WTC11 (cell line): ENCODE data around the gene TTC28. TPM values are rescaled to one million over a fixed set of nuclear protein-coding genes. Genes with fewer than 3 reads are reported as not detected.

Experiments
- ATAC-seq: fragments of 200-7000 bp; cut with Tn5 transposase; 2 replicates; pipeline ENCODE4 v1.10.0; 2021; ENCODE audit warnings: mild to moderate bottlenecking, moderate library complexity
- CTCF ChIA-PET: fragments of 300-600 bp; sonication (Branson Sonifier 250); formaldehyde crosslinking; loops from one replicate; lab custom pipeline; 2021; ENCODE audit warnings: antibody characterized with exemption; lab: Charles Lee
- POLR2A ChIA-PET: fragments of 350-600 bp; sonication (Branson Sonifier 250); formaldehyde crosslinking; loops from one replicate; lab custom pipeline; 2021; ENCODE audit warnings: antibody characterized with exemption; lab: Charles Lee
- DNase-seq: peaks from one replicate; pipeline ENCODE4 v3.0.0; 2021; ENCODE audit warnings: low spot score
- H3K27ac Mint-ChIP-seq: 2 replicates; pipeline ENCODE4 v1.8.0; 2021; ENCODE audit warnings: mixed read lengths
- H3K27me3 Mint-ChIP-seq: 2 replicates; pipeline ENCODE4 v1.8.0; 2021; ENCODE audit warnings: low read depth, mild to moderate bottlenecking, moderate library complexity, mixed read lengths
- H3K36me3 Mint-ChIP-seq: 2 replicates; pipeline ENCODE4 v1.8.0; 2021; ENCODE audit warnings: mixed read lengths
- H3K4me1 Mint-ChIP-seq: 2 replicates; pipeline ENCODE4 v1.8.0; 2022; ENCODE audit warnings: mixed read lengths
- H3K4me3 Mint-ChIP-seq: 2 replicates; pipeline ENCODE4 v1.8.0; 2021; ENCODE audit warnings: mild to moderate bottlenecking, moderate library complexity, mixed read lengths
- H3K9me3 Mint-ChIP-seq: 2 replicates; pipeline ENCODE4 v1.8.0; 2021; ENCODE audit warnings: mixed read lengths
- AR ChIP-seq: fragments of 250-450 bp; sonication (Bioruptor Pico); IDR thresholded peaks from 2 replicates; pipeline ENCODE4 v1.9.0; 2021; ENCODE audit warnings: mild to moderate bottlenecking
- ATF1 ChIP-seq: sonication (generic); formaldehyde crosslinking; IDR thresholded peaks from 2 replicates; pipeline ENCODE4 v1.8.1; 2023; ENCODE audit warnings: mild to moderate bottlenecking, moderate library complexity, missing genetic modification reagents
- CDX4 ChIP-seq: fragments of 250-450 bp; sonication (Bioruptor Pico); IDR thresholded peaks from 2 replicates; pipeline ENCODE4 v1.9.0; 2021; ENCODE audit warnings: moderate library complexity, mild to moderate bottlenecking, inconsistent platforms, borderline replicate concordance
- CTCF ChIP-seq: fragments of 200-600 bp; IDR thresholded peaks from 2 replicates; pipeline ENCODE4 v1.8.0; 2022; ENCODE audit warnings: antibody characterized with exemption
- E2F5 ChIP-seq: sonication (generic); formaldehyde crosslinking; IDR thresholded peaks from 2 replicates; pipeline ENCODE4 v1.8.1; 2022; ENCODE audit warnings: mild to moderate bottlenecking, moderate library complexity, missing genetic modification reagents
- EMX1 ChIP-seq: fragments of 250-450 bp; sonication (Bioruptor Pico); IDR thresholded peaks from 2 replicates; pipeline ENCODE4 v1.8.0; 2021; ENCODE audit warnings: mild to moderate bottlenecking
- ESRRA ChIP-seq: sonication (generic); formaldehyde crosslinking; IDR thresholded peaks from 2 replicates; pipeline ENCODE4 v1.8.1; 2022; ENCODE audit warnings: mild to moderate bottlenecking, missing genetic modification reagents, borderline replicate concordance
- FOXP1 ChIP-seq: sonication (generic); formaldehyde crosslinking; IDR thresholded peaks from 2 replicates; pipeline ENCODE4 v1.8.0; 2022; ENCODE audit warnings: missing genetic modification reagents, mild to moderate bottlenecking, moderate library complexity, borderline replicate concordance
- JUN ChIP-seq: sonication (generic); formaldehyde crosslinking; IDR thresholded peaks from 2 replicates; pipeline ENCODE4 v1.8.0; 2023; ENCODE audit warnings: mild to moderate bottlenecking, missing genetic modification reagents
- KAT7 ChIP-seq: sonication (generic); formaldehyde crosslinking; IDR thresholded peaks from 2 replicates; pipeline ENCODE4 v1.8.1; 2023; ENCODE audit warnings: missing genetic modification reagents, mild to moderate bottlenecking, borderline replicate concordance
- MLX ChIP-seq: sonication (generic); formaldehyde crosslinking; IDR thresholded peaks from 2 replicates; pipeline ENCODE4 v1.8.1; 2023; ENCODE audit warnings: mild to moderate bottlenecking, missing genetic modification reagents, moderate library complexity
- MYBL2 ChIP-seq: sonication (generic); formaldehyde crosslinking; IDR thresholded peaks from 2 replicates; pipeline ENCODE4 v1.8.1; 2023; ENCODE audit warnings: mild to moderate bottlenecking, moderate library complexity, missing genetic modification reagents
- NR1H2 ChIP-seq: sonication (generic); formaldehyde crosslinking; IDR thresholded peaks from 2 replicates; pipeline ENCODE4 v1.9.0; 2021; ENCODE audit warnings: mild to moderate bottlenecking, moderate library complexity, missing genetic modification reagents
- NR3C1 ChIP-seq: sonication (generic); formaldehyde crosslinking; conservative IDR thresholded peaks from 2 replicates; pipeline ENCODE4 v1.8.1; 2023; ENCODE audit warnings: low read depth, mild to moderate bottlenecking, missing genetic modification reagents
- RORB ChIP-seq: fragments of 250-450 bp; sonication (Bioruptor Pico); IDR thresholded peaks from 2 replicates; pipeline ENCODE4 v1.9.0; 2021; ENCODE audit warnings: mild to moderate bottlenecking
- SMAD3 ChIP-seq: sonication (generic); formaldehyde crosslinking; IDR thresholded peaks from 2 replicates; pipeline ENCODE4 v1.8.0; 2022; ENCODE audit warnings: missing genetic modification reagents, mild to moderate bottlenecking, borderline replicate concordance
- SP1 ChIP-seq: sonication (generic); formaldehyde crosslinking; conservative IDR thresholded peaks from 2 replicates; pipeline ENCODE4 v1.8.1; 2022; ENCODE audit warnings: missing genetic modification reagents
- TCF7 ChIP-seq: sonication (generic); formaldehyde crosslinking; IDR thresholded peaks from 2 replicates; pipeline ENCODE4 v1.8.0; 2022; ENCODE audit warnings: mild to moderate bottlenecking, low read depth, missing genetic modification reagents, moderate library complexity
- USF1 ChIP-seq: sonication (generic); formaldehyde crosslinking; IDR thresholded peaks from 2 replicates; pipeline ENCODE4 v1.8.0; 2022; ENCODE audit warnings: mild to moderate bottlenecking, missing genetic modification reagents
- ZNF232 ChIP-seq: sonication (generic); formaldehyde crosslinking; IDR thresholded peaks from 2 replicates; pipeline ENCODE4 v1.8.0; 2022; ENCODE audit warnings: mild to moderate bottlenecking, missing genetic modification reagents
- ZNF416 ChIP-seq: fragments of 250-450 bp; sonication (Bioruptor Pico); IDR thresholded peaks from 2 replicates; pipeline ENCODE4 v1.9.0; 2021; ENCODE audit warnings: mild to moderate bottlenecking, inconsistent platforms
- total RNA-seq: library from RNA; stranded (reverse); gene quantifications from 3 replicates; pipeline ENCODE4 v1.2.3, GENCODE V29; 2021

TTC28 gene
- total RNA-seq, 1 experiment from 2014 or later = 13.0 TPM

GRCh38 chr22:28068826-28069225, 610.8 kb downstream of the TTC28 start (continued):
- TF ChIP-seq CDX4 = no peak
- no peak for TF ChIP-seq ZNF232
- TF ChIP-seq AR (CRISPR knock-in tag) = no peak

GRCh38 chr22:28064920-28065319, 614.7 kb downstream of the TTC28 start:
- H3K9me3 Mint-ChIP-seq = peaks cover 12% of the 10 kb centered on the region
- H3K27ac Mint-ChIP-seq = no peak overlapping the region
- H3K36me3 Mint-ChIP-seq = peaks cover 3% of the 10 kb centered on the region; the same call in 1 of the 2 replicates
- ATAC-seq = no peak
- H3K27me3 Mint-ChIP-seq = peaks cover 4% of the 10 kb centered on the region; the same call in 1 of the 2 replicates
- TF ChIP-seq SMAD3 (CRISPR knock-in tag) (no peak), RORB (CRISPR knock-in tag) (no peak), TCF7 (no peak), MLX (CRISPR knock-in tag) (no peak), JUN (CRISPR knock-in tag) (no peak), ATF1 (CRISPR knock-in tag) (no peak), NR1H2 (CRISPR knock-in tag) (no peak), CTCF (no peak), ESRRA (CRISPR knock-in tag) (no peak), SP1 (CRISPR knock-in tag) (no peak), FOXP1 (CRISPR knock-in tag) (no peak), USF1 (no peak), ZNF416 (CRISPR knock-in tag) (no peak), NR3C1 (CRISPR knock-in tag) (no peak), EMX1 (CRISPR knock-in tag) (no peak), ZNF232 (no peak), KAT7 (CRISPR knock-in tag) (no peak), E2F5 (no peak), MYBL2 (CRISPR knock-in tag) (no peak)
- DNase-seq = no peak
- POLR2A ChIA-PET = interaction anchor here (0.6 kb wide), 1 partner anchor 106 kb away, joined by 6 read pairs; no protein-coding TSS in a partner anchor
- CTCF ChIA-PET = interaction anchor here (1.8 kb wide), 1 partner anchor 45 kb away, joined by 5 read pairs; no protein-coding TSS in a partner anchor
- H3K4me1 Mint-ChIP-seq = no peaks in the 10 kb centered on the region
- H3K4me3 Mint-ChIP-seq = no peak overlapping the region
